LNCaP clone FGC (cell line): ENCODE measurements around the gene L3MBTL1.
"Not testable (repeated sequence)": the region's sequence is repeated elsewhere in the genome, so short reads cannot be mapped to it uniquely, and the experiment has no call there.

ENCODE experiments used
- DNase-seq: peaks from one replicate; pipeline ENCODE4 v3.0.0-alpha.2; 2011; ENCODE audit warnings: low read depth
- H3K4me3 ChIP-seq: 2 replicates; pipeline ENCODE4 v1.5.1; 2011; ENCODE audit warnings: mild to moderate bottlenecking, low read depth, low read length, control low read depth
- TF ChIP-seq, protein P1 (sequence below): IDR thresholded peaks from 2 replicates; pipeline ENCODE4 v1.5.1; 2012; ENCODE audit warnings: mild to moderate bottlenecking; ENCODE audit not compliant: control insufficient read depth, insufficient read depth; ENCODE audit errors: extremely low read depth

L3MBTL1 gene

DNA sequence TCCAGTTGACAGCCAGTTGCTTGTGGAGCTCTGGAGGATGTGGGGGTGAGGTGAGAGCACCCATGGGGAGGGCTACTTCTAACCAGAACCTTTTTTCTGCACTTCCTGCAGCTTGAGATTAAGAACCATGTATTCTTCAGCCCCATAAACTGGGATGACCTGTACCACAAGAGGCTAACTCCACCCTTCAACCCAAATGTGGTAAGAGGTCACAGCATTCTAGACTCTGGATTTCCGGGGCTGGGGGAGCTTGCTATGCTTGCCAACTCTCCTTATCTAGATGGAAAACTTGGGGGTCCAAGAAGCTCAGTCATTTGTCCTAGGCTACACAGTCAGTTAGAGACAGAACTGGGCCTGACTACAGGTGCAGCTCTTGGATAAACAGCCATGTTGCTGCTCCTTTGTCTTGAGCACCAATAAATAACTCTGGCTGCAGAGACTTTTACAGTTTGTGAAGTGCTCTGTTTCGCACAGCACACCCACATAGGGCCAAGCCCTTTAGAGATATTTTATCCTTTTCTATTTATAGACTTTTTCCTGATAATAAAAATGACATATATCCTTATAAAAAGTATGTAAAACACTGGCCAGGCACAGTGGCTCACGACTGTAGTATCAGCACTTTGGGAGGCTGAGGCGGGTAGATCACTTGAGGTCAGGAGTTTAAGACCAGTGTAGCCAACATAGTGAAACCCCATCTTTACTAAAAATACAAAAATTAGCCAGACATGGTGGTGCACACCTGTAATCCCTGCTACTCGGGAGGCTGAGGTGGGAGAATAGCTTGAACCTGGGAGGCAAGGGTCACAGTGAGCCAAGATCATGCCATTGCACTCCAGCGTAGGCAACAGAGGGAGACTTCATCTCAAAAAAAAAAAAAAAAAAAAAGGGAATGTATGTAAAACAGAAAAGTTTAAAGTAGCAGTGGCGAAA lies 72.6 kb downstream of the L3MBTL1 start:
- TF ChIP-seq, protein P1, sequence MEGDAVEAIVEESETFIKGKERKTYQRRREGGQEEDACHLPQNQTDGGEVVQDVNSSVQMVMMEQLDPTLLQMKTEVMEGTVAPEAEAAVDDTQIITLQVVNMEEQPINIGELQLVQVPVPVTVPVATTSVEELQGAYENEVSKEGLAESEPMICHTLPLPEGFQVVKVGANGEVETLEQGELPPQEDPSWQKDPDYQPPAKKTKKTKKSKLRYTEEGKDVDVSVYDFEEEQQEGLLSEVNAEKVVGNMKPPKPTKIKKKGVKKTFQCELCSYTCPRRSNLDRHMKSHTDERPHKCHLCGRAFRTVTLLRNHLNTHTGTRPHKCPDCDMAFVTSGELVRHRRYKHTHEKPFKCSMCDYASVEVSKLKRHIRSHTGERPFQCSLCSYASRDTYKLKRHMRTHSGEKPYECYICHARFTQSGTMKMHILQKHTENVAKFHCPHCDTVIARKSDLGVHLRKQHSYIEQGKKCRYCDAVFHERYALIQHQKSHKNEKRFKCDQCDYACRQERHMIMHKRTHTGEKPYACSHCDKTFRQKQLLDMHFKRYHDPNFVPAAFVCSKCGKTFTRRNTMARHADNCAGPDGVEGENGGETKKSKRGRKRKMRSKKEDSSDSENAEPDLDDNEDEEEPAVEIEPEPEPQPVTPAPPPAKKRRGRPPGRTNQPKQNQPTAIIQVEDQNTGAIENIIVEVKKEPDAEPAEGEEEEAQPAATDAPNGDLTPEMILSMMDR: no peak
- no peak for DNase-seq
- H3K4me3 ChIP-seq: no peak overlapping the region

DNA sequence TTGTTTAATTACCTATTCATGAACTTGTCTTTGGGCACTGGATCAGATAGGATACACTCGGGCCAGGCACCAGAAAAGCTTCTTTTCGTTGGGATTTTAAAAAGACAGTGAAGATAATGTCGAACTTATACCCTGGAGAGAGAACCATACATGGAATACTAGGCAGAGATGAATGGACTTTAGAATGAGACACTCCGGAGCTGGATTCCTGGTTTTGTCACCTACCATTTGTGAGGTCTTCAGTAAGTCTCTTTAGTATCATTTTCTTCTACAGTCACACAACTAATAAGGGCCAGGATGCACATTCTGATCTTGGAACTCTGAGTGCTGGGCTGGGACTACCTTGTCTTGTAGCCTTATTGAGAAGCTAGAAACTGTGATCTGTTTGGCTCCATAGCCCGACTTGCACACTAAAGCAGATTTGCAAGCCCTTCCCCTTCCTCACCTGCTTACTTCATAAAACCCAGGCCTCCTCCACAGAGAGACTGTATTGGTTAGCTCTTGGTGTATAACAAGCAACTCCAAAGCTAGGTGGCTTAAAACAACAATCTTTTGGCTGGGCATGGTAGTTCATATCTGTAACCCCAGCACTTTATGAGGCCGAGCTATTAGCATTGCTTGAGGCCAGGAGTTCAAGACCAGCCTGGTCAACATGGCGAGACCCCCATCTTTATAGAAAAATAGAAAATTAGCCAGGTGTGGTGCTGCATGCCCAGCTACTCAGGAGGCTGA lies 75.8 kb downstream of the L3MBTL1 start:
- no peak overlapping the region for H3K4me3 ChIP-seq
- DNase-seq: no peak
- TF ChIP-seq, protein P1: no peak

DNA sequence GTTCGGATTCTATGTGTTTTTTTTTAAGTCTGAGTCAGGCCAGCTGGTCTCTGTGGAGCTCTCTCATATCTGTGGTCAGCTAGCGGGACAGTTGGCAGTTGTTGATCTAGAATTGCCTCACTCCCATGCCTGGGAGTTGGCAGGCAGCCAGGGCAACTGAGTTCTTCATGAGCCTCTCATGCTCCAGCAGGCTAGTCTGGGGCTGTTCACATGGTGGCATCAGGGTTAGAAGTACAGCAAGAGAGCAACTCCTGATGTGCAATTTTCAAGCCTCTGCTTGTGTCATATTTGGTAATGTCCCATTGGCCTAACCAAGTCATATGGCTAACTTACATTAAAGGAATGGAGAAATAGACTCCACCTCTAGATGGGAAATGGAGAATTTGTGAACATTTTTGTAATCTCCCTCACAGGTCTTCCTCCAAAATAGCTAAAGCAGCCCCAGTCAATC lies 76.5 kb downstream of the L3MBTL1 start:
- TF ChIP-seq, protein P1: no peak
- DNase-seq: no peak
- no peak overlapping the region for H3K4me3 ChIP-seq

DNA sequence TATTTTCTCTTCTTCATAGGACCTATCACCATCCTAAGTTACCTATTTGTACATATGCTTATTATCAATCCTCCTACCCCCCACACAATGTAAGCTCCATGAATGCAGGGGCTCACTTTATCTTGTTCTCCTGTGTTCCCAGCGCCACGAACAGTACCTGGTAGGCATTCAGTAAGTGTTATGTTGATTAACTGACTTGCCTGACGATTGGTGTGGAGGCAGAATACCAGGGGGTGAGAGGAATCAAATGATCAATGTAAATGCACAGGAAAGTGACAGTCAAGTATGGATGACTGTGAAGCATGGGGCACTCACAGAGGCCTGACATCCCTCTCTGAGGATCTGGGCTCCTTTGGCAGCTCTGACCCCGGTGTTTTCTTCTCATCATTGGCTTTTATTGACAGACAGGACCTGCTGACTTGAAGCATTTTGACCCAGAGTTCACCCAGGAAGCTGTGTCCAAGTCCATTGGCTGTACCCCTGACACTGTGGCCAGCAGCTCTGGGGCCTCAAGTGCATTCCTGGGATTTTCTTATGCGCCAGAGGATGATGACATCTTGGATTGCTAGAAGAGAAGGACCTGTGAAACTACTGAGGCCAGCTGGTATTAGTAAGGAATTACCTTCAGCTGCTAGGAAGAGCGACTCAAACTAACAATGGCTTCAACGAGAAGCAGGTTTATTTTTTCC lies 77.1 kb downstream of the L3MBTL1 start:
- TF ChIP-seq, protein P1: no peak
- H3K4me3 ChIP-seq: no peak overlapping the region
- DNase-seq: no peak

DNA sequence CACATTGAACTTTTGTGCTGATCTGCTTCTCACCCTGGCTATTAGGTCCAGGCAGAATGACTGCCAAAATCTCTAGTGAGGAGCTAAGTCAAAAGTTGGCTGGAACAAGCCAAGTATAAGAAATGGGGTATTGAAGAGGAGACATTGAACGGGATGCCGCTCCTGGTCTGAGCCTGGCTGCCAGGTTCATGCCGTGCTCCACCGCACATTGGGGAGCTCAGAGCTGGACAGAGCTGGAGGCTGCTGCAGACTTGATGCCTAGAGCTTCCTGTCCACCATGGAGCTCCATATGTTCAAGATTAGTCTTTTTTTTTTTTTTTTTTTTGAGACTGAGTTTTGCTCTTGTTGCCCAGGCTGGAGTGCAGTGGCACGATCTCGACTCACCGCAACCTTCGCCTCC lies 79.1 kb downstream of the L3MBTL1 start:
- no peak for DNase-seq
- no peak overlapping the region for H3K4me3 ChIP-seq
- TF ChIP-seq, protein P1: no peak

DNA sequence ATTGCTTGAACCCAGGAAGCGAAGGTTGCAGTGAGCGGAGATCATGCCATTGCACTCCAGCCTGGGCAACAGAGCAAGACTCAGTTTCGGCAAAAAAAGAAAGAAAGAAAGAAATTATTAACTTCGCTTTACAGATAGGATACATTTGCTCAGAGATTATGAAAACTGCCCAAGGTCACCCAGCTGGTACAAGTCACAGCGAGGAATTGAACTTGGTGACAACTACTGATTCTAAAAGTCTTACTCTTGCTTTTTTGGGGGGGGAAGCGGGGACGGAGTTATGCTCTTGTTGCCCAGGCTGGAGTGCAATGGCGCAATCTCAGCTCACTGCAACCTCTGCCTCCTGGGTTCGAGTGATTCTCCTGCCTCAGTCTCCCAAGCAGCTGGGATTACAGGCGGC lies 81.0 kb downstream of the L3MBTL1 start:
- not testable (repeated sequence) for H3K4me3 ChIP-seq, DNase-seq

DNA sequence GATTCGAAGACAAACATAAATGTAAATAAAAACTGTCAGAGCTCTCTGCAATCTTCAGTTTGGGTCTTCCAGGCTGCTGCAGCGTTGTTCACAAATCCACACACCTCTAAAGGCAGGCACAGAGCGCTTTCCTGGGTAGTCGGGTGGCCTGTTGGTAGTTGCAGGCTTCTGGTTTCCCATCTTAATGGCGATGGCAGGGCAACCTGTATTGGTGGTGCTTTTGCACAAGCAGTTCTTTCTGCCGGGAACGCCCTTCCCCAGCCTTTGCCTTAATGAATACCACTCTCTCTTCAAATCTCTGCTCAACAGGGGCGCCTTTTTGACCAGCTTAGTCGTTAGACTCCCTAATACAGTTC lies 82.5 kb downstream of the L3MBTL1 start:
- H3K4me3 ChIP-seq: peak overlapping the region; percentile 91
- DNase-seq: no peak
- TF ChIP-seq, protein P1: no peak
